Fibroblast of pulmonary artery (primary cell): ENCODE results near the gene USP31.

Source experiments
- DNase-seq: peaks from one replicate; pipeline ENCODE4 v3.0.0-alpha.2; 2010; ENCODE audit warnings: low read depth
- H3K4me3 ChIP-seq: replicated peaks from 2 replicates; pipeline ENCODE4 v1.5.1; 2011; ENCODE audit warnings: low read depth, mild to moderate bottlenecking, control low read depth, low read length, moderate library complexity
- CTCF ChIP-seq: IDR thresholded peaks from 2 replicates; pipeline ENCODE4 v1.5.1; 2011; ENCODE audit warnings: mild to moderate bottlenecking, control low read depth, low read length, inconsistent platforms; ENCODE audit errors: missing control alignments

USP31 gene

GRCh38 chr16:23014592-23014991 is 134.7 kb downstream of the USP31 start:
- TF ChIP-seq CTCF, result no peak
- no peak for DNase-seq
- no peak overlapping the region for H3K4me3 ChIP-seq
